Measurements from ENCODE around the gene TP53I11. TPM values are rescaled to one million over a fixed set of nuclear protein-coding genes. Genes with fewer than 3 reads are reported as not detected.

The TP53I11 gene
- total RNA-seq, 1 experiment from 2014 or later, result 0.81 TPM

DNA sequence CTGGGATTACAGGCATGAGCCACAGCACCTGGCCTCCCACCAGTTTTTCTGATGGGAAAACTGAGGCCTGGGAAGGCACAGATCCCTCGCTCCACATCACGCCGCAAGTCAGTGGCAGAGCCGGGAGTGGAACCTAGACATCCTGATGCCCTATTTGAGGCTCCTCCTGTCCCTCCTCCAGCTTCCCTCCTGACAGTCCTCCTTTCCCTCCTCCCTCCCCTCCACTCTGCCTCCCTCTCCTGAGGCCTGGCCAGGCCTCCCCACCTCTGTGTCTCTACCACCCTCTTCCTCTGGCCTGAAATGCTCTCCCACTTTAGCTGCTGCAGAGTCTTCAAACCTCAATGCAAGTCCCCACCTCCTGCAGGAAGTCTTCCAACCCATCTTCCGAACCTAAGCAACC is 13.3 kb upstream of the TP53I11 start:
- DNase-seq (ENCODE audit: low read depth), result no peak
- in situ Hi-C loops (cut with HindIII; ENCODE audit: low pct_unique_long_range_greater_than_20kb, low sequenced_read_pairs), result no loop called here

DNA sequence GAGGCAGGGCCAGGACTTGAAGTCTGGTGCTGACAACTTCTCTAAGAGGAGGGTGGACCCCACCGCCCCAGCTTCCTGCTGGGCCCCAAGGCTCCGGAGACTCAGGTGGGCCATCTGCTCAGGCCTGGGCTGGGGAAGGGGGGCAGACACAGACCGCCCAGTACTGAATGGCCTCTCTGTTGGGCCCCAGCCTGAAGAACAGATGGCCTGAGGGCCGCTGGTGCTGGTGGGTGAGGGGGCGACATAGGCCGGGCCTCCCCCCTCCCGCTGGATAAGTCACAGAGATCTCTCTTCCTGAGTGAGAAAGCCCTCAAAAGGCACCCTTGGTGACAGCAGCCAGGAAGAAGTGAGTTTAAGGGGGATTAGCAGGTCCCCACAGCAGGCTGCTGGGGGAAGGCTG is 12.5 kb upstream of the TP53I11 start:
- in situ Hi-C loops (cut with HindIII; ENCODE audit: low pct_unique_long_range_greater_than_20kb, low sequenced_read_pairs), result no loop called here
- DNase-seq (ENCODE audit: low read depth), result no peak

DNA sequence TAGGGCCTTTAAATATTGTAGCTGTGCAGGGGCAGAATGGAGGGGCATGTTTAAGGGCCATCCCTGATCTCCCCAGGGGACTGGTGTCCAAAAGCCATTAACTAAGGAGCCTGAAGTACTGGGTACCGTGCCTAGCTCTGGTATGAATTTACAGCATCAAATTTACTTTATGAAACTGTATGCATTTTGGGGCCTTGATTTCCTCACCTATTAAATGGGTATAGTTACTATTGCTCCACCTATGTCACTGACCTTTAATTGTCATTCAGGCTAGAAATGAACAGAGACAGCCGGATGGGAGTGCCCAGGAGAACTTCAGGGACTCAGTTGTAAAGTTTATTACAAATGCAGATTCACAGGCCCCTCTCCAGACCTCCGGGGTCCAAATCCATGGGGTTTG is 11.8 kb upstream of the TP53I11 start:
- in situ Hi-C loops (cut with HindIII; ENCODE audit: low pct_unique_long_range_greater_than_20kb, low sequenced_read_pairs), result no loop called here
- no peak for DNase-seq (ENCODE audit: low read depth)

DNA sequence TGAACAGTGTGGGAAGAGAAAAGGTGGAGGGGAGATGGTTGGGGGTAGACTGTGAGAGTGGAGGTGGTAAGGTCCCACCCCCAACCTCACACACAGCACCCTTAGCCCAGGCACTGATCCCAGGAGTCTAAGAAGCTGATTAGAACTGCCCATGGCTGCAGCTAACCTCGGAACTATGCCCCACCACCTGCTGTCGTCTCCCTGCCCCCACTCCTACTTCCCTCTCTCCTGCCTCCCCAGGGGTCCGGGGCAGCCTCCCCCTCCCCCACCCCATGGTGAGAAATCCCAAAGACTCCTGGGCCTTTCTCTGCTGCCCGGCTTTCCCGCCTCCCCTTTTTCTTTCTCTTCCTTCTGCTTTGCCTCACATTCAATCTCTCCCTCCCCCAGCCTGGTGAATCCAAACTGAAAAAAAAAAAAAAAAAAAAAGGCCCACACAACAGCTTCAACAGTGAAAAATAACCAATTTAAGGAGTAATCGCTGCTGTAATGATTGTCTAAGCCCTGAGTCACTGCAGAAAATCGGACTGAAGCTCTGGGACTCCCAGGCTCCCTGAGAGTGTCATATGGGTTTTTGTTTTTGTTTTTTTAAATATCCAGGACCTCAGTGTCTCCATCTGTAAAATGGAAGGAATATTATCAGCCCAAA is 9.6 kb upstream of the TP53I11 start:
- in situ Hi-C loops (cut with HindIII; ENCODE audit: low pct_unique_long_range_greater_than_20kb, low sequenced_read_pairs), result no loop called here
- DNase-seq (ENCODE audit: low read depth), result no peak

DNA sequence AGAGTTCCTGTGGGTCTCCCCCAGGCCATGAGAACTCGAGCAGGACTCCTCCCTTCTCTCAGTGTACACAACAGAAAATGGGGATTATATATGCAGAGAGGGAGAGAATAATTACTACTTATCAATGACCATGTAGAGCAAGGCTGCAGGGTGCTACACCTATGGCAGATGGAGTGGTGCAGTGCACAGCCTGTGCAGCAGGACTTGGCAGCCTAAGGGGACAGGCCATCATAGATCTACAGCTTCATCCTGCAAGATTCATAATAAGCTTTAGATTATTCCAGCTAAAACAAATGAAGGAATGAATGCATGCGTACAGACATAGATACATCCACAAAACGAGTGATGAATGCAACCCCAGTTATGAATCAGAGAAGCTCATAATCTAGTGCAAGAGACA is 8.4 kb upstream of the TP53I11 start:
- in situ Hi-C loops (cut with HindIII; ENCODE audit: low pct_unique_long_range_greater_than_20kb, low sequenced_read_pairs), result no loop called here
- no peak for DNase-seq (ENCODE audit: low read depth)

DNA sequence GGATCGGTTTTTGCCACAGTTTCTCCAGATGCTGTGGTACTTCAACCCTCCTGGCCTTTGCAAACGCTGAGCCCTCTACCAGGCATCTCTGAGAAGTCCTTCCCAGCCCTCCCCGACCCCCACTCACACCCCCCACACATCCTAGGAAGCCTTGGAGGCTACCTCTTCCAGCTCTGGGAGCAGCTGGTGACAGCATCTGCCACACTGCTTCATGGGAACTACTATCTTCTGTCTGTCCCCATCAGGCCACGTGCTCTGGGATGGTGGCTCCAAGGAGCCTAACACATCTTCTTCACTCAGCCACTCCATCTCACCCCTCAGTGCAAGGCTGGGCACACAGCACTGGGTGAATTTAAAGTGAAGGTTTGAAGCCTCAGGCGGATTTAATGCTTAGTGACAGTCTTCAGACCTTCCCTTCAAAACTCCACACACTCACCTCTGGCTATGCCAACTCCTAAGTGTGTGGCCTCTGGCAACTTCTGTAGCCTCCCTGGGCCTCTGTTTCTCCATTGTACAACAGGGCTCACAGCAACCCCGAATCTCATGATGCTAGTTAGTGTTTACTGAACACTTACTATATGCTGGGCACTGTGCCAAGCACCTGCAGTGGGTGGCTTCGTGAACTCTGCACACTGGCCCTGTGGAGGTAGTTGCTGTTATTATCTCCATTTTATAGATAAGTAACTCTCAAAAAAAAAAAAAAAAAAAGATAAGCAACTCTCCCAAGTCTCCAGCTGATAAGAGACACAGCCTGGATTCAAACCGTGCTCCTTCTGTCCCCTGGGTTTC is 7.3 kb upstream of the TP53I11 start:
- in situ Hi-C loops (cut with HindIII; ENCODE audit: low pct_unique_long_range_greater_than_20kb, low sequenced_read_pairs), result no loop called here
- no peak for DNase-seq (ENCODE audit: low read depth)

DNA sequence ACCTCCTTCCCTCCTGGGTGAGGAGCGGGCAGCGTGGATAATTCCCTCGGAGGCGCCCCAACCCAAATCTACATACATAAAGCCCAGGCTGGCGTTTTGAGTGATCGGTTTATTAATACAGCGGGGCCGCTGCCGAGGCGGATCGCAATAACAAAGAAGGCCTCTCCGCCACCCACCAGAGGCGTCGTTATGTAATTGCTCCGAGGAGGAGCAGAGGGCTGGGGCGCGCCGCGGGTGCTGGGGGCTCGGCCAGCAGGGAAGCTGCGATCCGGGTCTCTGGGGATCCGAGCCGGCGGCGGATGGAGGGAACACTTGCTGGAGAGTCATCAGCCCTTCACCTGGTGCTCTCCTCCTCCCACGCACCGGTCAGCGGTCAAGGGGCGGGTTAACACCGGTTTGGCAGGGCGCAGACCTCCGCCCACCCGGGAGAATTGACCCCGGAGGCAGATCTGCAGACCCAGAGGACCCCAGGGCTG is 6.4 kb upstream of the TP53I11 start:
- in situ Hi-C loops (cut with HindIII; ENCODE audit: low pct_unique_long_range_greater_than_20kb, low sequenced_read_pairs), result no loop called here
- no peak for DNase-seq (ENCODE audit: low read depth)

DNA sequence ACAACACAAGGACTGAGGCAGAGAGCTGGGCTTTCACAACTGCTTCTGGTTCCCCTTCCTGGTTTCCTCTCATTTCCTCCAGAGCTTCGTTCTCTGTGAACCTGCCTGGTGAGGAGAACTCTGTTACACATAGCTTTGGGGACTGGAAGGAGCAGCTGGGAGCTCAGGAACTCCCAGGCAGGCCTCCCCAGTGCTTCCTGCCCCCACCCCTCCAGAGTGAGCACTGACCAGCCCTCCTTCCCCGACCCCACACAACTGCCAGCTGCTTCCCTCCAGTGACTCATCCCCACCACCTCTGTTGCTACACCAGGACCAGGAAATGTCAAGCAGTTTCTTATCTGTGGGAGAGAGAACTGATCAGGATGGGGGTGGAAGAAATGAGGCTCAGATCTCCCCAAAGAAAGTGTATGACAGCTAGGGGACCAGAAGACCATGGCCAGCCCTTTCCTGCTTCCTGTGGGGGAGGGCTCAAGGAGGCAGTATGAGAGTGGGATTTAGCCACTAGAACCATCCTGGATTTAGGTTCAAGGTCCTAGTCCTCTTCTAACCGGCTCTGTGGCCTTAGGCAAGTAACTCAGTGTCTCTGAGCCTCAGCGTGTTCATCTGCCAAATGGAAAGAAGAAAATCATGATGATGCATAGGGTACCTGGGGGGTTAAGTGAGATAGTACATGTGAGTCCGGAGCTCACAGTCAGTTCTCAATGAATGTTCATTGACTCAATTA is 4.5 kb upstream of the TP53I11 start:
- in situ Hi-C loops (cut with HindIII; ENCODE audit: low pct_unique_long_range_greater_than_20kb, low sequenced_read_pairs), result no loop called here
- peak; percentile 15 for DNase-seq (ENCODE audit: low read depth)

DNA sequence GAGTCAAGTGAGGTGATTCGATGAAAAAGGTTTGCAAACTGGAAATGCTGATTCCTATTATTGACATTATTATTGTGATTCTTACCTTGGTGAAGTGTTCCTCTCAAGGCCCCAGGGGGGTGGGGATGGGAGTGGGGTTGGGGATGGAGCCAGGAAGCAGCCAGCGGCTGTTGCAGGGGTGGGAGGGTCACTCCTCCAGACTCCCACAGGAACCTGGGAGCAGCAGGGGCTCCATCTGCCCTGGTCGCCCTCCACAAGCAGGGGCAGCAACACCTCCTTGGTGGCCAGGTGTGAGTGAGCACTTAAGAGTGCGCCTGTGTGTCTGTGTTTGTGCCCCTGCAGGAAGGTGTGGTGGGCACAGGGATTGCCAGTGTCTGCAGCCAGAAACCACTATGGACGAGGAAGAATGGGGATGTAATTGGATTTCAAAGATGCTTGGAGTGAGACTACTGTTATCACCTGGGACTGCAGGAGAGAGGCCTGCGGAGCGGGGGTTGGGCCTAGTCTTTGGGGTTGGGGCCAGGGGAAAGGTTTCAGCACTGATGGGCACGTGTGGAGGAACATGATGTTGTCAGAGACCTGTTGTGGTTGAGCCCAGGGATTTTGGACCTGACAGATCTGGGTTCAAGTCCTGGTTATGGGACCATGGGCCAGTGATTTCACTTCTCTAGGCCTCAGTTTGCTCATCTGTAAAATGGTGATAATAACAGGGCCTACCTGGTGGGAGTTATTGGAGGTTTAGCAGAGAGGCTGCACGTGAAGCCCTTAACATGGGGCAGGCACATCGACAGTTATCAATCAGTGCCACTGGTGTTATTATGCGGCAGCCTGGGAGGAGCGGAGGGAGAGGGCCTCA is 3.6 kb upstream of the TP53I11 start:
- in situ Hi-C loops (cut with HindIII; ENCODE audit: low pct_unique_long_range_greater_than_20kb, low sequenced_read_pairs), result no loop called here
- no peak for DNase-seq (ENCODE audit: low read depth)

DNA sequence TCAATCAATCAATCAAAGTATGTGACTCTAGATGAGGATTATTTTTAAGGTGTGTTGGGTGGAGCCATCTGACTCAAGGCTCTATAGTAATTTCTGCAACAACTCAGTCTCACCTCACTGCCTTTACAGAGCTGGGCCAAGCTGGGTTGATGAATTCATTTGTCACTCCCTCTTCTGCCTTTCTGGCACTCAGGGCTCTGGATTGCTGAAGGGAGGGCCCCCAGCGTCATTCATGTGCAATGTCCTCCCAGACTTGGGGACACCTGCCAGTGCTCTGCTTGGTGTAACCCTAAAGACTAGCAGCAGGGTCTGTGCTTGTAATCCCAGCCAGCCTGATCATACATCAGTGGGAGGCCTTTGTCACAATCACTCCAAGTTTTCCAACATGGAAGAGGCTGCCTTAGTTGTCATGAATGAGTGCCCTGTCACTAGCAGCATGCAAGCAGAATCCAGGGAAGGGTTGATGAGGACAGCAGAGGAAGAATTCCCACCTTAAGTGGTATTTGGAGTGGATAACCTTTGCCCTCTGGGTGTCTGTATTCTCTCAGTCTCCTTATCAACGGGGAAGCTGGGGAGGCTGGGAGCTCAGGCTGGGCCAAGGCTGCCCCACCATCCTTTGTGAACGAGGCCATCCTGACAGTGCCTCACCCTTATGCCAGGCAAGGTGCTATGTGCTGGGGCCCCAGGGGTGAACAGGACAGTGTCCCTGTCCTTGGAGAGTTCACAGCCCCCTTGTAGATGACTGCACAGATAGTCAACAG is 2.0 kb upstream of the TP53I11 start:
- in situ Hi-C loops (cut with HindIII; ENCODE audit: low pct_unique_long_range_greater_than_20kb, low sequenced_read_pairs), result no loop called here
- peak; percentile 32 for DNase-seq (ENCODE audit: low read depth)

DNA sequence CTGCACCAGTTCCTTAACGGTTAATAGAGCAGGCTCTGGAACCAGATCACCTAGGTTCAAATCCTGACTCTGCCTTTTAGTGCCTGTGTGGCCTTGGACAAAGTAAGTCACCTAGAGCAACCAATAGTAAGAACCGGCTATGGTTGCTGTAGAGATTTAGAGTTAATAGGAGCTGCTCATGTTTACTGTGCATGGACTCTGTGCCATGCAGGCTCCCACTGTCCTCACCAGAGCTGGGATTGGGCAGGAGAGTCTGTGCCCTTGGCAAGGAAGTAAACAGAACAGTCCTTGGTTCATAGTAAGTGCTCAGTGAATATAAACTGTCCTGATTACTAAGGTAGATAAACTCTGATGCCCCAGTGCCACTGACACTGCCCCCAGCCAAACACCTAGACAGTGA is 1.4 kb upstream of the TP53I11 start:
- DNase-seq (ENCODE audit: low read depth), result peak; percentile 25
- in situ Hi-C loops (cut with HindIII; ENCODE audit: low pct_unique_long_range_greater_than_20kb, low sequenced_read_pairs), result no loop called here

DNA sequence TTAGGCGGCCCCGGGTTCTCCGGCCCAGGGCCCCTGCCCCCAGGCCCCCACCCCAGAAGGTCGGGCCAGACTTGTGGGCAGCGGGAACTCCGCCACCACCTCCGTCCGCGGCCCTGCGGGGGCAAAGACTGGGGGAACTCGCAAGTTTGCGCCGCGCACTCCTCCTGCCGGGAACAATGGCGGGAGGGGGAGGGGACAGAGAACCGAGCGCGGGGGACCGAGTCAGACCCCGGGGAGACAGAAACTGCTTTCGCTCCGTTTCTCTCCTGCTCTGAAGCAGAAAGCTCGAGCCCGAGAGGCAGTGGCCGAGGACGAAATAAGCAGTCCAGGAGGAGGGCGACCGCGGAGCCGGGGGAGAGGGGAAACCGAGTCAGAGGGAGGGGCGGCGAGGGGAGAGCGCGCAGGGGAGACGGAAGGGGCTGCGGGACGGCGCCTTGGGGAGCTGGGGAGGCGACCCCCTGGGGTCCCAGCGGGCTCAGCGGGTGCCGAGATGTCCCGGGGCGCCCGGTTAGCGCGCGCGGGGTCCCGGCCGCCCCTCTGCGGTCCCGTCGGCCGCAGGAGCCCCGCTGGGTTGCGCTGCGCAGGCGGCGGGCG is 555 bp downstream of the TP53I11 start:
- DNase-seq (ENCODE audit: low read depth), result no peak
- in situ Hi-C loops (cut with HindIII; ENCODE audit: low pct_unique_long_range_greater_than_20kb, low sequenced_read_pairs), result no loop called here

DNA sequence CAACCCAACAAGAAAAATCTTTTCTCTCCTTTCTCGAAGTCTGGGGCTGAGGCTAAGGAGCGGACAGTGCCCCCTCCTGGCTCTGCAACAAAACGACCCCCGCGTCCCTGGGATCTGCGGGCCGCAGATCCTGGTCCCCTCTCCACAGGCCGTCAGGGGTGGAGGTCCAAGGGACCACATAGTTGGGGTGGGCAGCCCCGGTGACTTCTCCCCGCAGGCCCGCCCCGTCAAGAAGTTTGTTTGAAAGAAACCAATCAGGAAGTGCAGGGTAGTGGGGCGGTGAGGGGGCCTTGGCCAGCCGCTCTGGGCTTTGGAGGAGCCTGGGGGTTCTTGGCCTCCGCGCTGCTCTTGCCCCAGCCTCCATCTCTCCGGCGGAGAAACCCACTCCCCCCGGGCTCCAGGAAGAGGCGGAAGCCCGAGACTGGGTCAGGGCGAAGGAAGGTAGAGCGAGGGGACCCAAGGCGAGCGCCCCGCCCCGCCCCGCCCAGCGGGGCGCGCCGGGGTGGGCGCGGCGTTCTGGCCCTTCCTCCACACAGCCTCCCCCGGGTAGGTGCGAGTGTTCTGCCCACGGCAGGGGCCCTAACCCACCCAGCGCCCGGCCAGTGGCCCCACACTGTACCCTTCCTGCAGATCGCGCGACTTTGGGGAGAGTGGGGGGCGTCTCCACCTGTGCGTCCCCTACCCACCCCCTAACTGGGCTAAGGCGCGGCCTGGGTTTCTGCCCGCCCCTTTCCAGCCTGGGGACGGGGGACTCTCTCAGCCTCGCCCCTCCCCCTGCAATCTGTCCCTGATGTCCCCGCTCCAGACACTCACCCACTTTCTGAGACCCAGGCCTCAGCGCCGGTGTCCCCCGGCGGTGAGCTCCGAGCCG is 1.3 kb downstream of the TP53I11 start:
- no peak for DNase-seq (ENCODE audit: low read depth)
- in situ Hi-C loops (cut with HindIII; ENCODE audit: low pct_unique_long_range_greater_than_20kb, low sequenced_read_pairs), result loop anchor here (25.0 kb wide), 1 partner anchor 163 kb away; no protein-coding TSS in a partner anchor

DNA sequence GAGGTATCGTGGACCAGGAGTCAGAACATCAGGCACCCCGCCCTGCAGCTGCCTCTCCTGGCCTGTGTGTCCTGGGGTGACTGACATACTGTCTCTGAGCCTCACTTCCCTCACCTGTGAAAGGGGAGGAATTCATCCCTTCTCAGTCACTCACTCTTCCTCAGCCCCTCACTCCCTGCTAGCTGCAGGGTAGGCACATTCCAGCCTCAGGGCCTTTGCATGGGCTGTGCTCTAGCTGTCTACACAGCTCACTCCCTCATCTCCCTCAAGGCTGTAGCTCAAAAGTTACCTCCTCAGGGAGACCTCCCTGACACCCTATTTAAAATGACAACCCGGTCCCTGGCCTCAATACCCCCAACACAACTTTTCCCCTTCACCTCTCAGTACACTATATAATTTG is 2.5 kb downstream of the TP53I11 start:
- DNase-seq (ENCODE audit: low read depth), result no peak
- in situ Hi-C loops (cut with HindIII; ENCODE audit: low pct_unique_long_range_greater_than_20kb, low sequenced_read_pairs), result loop anchor here (25.0 kb wide), 1 partner anchor 164 kb away; no protein-coding TSS in a partner anchor

DNA sequence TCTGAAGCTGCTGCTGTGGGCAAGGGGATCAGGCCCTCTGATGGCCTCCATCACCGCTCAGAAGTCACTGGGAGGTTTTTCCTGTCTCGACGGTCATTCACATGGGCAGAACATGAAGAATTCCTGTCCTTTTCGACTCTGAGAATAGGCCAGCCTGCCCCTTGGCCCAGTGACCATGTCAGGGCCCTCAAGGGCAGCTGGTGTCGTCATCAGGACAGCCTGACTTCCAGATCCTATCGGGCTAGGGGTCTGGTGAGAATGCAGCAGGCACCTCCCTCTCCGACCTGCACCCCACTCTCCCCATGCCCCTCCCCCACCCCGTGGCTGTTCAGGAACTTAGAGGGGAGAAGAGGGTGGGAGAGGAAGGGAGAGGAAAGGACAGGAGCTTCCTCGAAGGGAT is 3.6 kb downstream of the TP53I11 start:
- DNase-seq (ENCODE audit: low read depth), result no peak
- in situ Hi-C loops (cut with HindIII; ENCODE audit: low pct_unique_long_range_greater_than_20kb, low sequenced_read_pairs), result loop anchor here (25.0 kb wide), 1 partner anchor 165 kb away; no protein-coding TSS in a partner anchor

DNA sequence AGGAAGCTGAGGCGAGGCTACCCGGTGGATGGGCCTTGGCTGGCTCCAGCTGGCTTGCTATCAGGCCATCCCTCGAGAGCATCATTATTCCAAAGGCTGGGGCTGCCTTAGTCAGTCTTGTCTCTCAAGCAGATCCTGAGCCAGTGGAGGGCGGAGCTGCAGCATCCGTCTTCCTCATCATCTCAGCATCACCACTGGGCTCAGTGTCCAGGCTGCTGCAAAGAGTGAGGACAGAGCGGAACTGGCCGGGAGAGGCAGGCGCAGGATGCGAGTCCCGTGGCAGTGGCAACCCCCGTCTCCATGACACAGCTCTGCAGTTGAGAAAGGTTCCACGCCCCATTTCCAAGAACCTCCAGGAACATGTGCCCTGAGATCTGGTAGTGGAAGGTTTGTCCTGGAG is 4.4 kb downstream of the TP53I11 start:
- in situ Hi-C loops (cut with HindIII; ENCODE audit: low pct_unique_long_range_greater_than_20kb, low sequenced_read_pairs), result loop anchor here (25.0 kb wide), 1 partner anchor 166 kb away; no protein-coding TSS in a partner anchor

More for the DNA sequence above, 4.4 kb downstream of the TP53I11 start:
- DNase-seq (ENCODE audit: low read depth), result no peak

Data from Caki2 (cell line).